ENCODE data around the gene PPIF.
A peak's percentile ranks its signal among the peaks of the same experiment; 100 is the strongest.

Gene PPIF

DNA sequence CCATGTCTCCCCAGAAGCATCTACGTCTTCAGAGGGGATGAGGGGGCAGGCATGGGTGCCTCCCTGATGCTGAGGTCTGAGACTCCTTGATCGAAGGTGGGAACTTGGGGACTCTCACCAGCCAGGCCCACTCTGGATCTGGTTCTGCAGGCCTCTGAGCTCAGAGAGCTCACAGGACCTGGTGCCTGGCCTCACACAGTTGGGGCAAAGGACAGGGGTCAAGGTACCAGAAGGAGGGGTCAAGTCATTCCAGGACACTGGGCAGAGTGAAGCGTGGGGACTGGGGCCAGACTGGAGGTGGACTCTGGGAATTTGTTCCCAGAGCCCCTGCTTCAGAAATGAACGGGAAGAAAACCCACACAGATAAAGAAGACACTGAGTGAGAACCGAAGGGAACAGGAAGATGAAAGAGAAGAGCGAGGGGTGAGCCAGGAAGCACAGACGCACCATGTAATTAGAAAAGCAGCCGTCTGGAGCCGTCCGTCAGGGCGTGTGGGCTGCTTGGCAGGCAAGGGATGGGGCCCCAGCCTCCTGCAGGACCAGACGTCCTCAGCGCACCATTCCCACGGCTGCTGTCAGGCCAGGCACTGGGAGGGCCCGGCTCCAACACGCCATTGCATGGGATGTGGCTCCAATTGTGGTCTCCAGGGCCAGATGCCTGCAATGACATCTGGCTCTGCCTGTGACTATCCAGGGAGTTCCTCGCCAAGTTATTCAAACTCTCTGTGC, 50.5 kb downstream of the PPIF start:
- no peak overlapping the region for H3K4me3 ChIP-seq (ENCODE audit: low read depth, low read length)
- ChIA-PET CTCF (interaction anchor here (0.7 to 7.2 kb wide), 4 partner anchors 8 to 70 kb away, joined by 3 to 42 read pairs (median 23); no protein-coding TSS in a partner anchor), POLR2A (no interaction called here)
- no peak for DNase-seq (ENCODE audit: low read depth, low spot score)
- TF ChIP-seq, protein P1, sequence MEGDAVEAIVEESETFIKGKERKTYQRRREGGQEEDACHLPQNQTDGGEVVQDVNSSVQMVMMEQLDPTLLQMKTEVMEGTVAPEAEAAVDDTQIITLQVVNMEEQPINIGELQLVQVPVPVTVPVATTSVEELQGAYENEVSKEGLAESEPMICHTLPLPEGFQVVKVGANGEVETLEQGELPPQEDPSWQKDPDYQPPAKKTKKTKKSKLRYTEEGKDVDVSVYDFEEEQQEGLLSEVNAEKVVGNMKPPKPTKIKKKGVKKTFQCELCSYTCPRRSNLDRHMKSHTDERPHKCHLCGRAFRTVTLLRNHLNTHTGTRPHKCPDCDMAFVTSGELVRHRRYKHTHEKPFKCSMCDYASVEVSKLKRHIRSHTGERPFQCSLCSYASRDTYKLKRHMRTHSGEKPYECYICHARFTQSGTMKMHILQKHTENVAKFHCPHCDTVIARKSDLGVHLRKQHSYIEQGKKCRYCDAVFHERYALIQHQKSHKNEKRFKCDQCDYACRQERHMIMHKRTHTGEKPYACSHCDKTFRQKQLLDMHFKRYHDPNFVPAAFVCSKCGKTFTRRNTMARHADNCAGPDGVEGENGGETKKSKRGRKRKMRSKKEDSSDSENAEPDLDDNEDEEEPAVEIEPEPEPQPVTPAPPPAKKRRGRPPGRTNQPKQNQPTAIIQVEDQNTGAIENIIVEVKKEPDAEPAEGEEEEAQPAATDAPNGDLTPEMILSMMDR (IDR thresholded peaks at IDR 0.05; ENCODE audit: insufficient read depth, low read length, missing control alignments), result no peak

DNA sequence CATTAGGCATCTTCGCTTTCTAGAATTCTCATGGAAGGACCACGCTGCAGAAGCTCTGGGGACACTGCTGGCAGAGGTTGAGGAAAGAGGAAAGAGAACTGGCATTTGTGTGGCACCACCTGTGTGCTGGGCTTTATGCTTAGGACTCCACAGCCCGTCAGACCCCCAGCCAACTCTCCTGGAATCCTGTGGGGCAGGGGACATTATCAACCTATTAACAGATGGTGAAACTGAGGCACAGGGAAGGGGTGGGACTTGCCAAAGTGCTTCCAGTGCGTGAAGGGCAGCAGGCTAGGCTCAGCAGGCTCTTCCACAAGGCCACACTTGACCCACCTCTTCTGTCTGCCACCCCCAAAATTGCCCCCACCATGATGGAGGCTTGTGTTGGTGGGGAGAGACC, 51.4 kb downstream of the PPIF start:
- CTCF ChIA-PET, result interaction anchor here (0.7 to 7.2 kb wide), 5 partner anchors 9 to 81 kb away, joined by 3 to 42 read pairs (median 11); no protein-coding TSS in a partner anchor
- DNase-seq (ENCODE audit: low read depth, low spot score), result no peak
- TF ChIP-seq, protein P1 (IDR thresholded peaks at IDR 0.05; ENCODE audit: insufficient read depth, low read length, missing control alignments), result no peak
- POLR2A ChIA-PET, result interaction anchor here (0.9 to 1.7 kb wide), 4 partner anchors 14 to 46 kb away, joined by 3 to 11 read pairs (median 4); no protein-coding TSS in a partner anchor
- H3K4me3 ChIP-seq (ENCODE audit: low read depth, low read length), result no peak overlapping the region

DNA sequence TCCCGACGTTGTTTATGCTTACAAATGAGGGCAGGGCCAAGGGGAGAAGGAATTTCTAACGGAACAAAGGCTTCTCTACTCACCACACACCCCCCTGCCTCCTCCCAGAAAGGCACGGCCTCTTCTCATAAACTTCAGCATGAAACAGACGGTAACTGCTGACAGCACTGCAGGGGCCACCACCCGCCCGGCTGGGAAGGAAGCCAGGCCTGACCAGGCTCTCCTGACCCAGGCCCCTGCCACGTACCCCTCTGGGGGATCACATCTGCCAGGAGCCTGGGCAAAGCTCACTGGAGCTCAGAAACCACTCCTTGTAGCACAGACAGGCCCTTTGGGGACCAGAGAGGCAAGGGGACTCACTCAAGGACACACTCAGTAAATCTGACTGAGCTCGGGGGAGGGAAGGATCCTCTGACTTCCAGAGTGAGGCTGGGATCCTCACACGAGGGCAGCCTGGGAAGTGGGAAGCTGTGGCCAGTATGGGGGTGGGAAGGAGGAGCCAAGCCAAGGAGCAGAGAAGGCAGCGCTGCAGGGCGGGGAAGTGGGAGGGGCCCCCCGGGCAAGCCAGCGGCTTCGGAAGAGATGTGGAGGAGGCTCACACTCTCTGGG, 52.1 kb downstream of the PPIF start:
- H3K4me3 ChIP-seq (ENCODE audit: low read depth, low read length), result peak overlapping the region; percentile 38
- CTCF ChIA-PET, result interaction anchor here (1.3 to 7.2 kb wide), 9 partner anchors 10 to 81 kb away, joined by 3 to 42 read pairs (median 11); no protein-coding TSS in a partner anchor
- POLR2A ChIA-PET, result interaction anchor here (0.7 to 1.7 kb wide), 8 partner anchors 8 to 46 kb away, joined by 3 to 11 read pairs (median 3); partner anchors contain the start of gene ZCCHC24
- TF ChIP-seq, protein P1 (IDR thresholded peaks at IDR 0.05; ENCODE audit: insufficient read depth, low read length, missing control alignments), result no peak
- DNase-seq (ENCODE audit: low read depth, low spot score), result peak; percentile 70

DNA sequence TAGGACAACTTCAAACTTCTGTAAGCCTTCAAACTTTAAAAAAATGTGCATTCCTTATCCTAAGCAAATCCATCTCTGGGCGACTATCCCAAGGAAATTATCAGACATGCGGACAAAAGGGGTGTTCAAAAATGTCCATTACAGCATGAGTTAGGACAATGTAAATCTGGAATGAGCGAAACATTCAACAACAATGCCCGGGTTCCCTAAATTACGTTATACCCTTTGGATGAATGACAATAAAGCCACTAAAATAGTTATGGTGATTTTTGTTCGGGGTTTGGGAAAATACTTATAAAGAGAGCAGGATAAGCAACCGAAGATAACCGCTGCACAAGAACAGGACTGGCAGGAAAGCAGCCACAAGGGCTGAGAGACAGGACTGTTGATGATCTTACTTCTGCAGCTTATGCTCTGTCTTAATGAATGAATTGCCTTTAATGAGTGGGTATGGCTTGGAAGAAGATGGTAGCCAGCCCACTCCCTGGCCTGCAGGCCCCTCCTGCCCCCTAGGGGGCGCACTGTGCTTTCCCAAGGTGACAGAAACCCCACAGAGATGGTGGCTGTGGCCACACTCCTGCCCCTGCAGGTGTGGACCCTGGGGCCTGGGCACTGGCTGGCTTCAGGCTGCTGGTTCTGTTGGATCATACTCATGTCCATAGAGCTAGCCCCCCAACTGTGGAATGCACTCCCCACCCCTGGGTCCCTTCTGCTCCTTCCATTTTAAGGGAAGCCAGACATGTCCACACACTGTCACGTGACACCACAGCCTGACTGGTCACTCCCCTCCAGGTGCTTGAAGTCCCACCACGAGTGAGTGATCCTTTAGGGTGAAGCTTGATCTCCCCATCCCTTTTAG, 53.1 kb downstream of the PPIF start:
- TF ChIP-seq, protein P1 (IDR thresholded peaks at IDR 0.05; ENCODE audit: insufficient read depth, low read length, missing control alignments), result peak; percentile 70
- no peak for DNase-seq (ENCODE audit: low read depth, low spot score)
- H3K4me3 ChIP-seq (ENCODE audit: low read depth, low read length), result no peak overlapping the region
- CTCF ChIA-PET, result interaction anchor here (0.6 to 7.2 kb wide), 17 partner anchors 9 to 81 kb away, joined by 3 to 42 read pairs (median 7); no protein-coding TSS in a partner anchor
- POLR2A ChIA-PET, result interaction anchor here (0.7 to 1.7 kb wide), 5 partner anchors 7 to 45 kb away, joined by 3 to 11 read pairs (median 4); partner anchors contain the start of gene ZCCHC24

DNA sequence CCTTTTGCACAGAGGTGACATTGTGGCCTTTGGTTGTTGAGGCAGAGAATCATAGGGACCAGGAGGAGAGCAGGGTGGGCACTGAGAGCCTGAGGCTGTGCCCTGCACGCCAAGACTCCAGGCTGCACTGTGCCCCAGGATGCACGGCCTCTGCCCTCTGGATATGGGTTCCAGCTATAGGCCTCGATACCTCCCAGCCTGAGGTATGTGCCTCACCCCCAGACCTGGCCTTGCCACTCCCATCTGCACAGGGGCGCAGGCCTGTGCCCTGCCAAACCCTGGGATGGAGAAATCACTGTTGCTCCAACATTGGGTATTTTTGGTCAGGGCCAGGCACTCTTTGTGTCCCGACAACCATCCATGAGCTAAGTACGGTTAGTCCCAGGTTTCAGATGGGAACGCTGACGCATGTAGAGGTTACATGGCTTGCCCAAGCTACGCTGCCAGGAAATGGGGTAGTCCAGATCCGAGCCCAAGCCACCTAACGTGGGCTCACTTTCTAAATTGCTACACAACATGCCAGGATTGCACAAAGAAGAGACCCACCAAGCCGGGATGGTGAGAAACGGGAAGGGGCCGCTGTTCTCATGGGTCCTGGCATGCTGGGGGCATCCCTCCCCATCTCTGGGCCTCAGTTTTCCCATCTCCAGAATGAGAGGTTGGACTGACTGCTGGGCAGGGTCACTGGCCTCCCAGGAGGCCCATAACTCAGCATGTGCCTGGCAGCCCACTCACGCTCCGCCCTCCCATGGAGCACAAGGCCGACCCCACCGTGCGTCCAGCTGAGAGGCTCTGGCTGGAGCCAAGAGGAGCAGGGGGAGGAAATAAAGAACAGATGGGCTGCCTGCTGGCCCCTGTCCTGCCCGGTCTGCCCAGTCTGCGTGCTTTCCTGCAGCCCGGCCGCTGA, 54.0 kb downstream of the PPIF start:
- TF ChIP-seq, protein P1 (IDR thresholded peaks at IDR 0.05; ENCODE audit: insufficient read depth, low read length, missing control alignments), result no peak
- H3K4me3 ChIP-seq (ENCODE audit: low read depth, low read length), result no peak overlapping the region
- no peak for DNase-seq (ENCODE audit: low read depth, low spot score)
- CTCF ChIA-PET, result interaction anchor here (0.9 to 7.2 kb wide), 12 partner anchors 8 to 80 kb away, joined by 3 to 42 read pairs (median 8); no protein-coding TSS in a partner anchor
- POLR2A ChIA-PET, result interaction anchor here (0.7 kb wide), 1 partner anchor 87 kb away, joined by 4 read pairs; no protein-coding TSS in a partner anchor

Data from AG04449 (cell line).